Gastrocnemius medialis (tissue), 4 donors: ENCODE data around the gene ADGRF3.

Source experiments
- POLR2A ChIP-seq, 2 donors: fragments of 450-650 bp; IDR thresholded peaks; one replicate each; pipeline ENCODE4 v1.6.1; 2017; ENCODE audit warnings: antibody characterized with exemption in 2 of 2, mild to moderate bottlenecking in 2 of 2, moderate library complexity in 2 of 2
- TF ChIP-seq, protein P1 (sequence below), 5 experiments: fragments of 450-650 bp in 3 of 5; fragments of 200-600 bp in 2 of 5; sonication (generic) in 2 of 5; IDR thresholded peaks in 4 of 5; conservative IDR thresholded peaks in 1 of 5; 1 replicate in 4 of 5; 2 replicates in 1 of 5; pipeline ENCODE4 v1.5.1; 2016 to 2019; ENCODE audit warnings: antibody characterized with exemption in 5 of 5, mild to moderate bottlenecking in 3 of 5, moderate library complexity in 3 of 5

DNA sequence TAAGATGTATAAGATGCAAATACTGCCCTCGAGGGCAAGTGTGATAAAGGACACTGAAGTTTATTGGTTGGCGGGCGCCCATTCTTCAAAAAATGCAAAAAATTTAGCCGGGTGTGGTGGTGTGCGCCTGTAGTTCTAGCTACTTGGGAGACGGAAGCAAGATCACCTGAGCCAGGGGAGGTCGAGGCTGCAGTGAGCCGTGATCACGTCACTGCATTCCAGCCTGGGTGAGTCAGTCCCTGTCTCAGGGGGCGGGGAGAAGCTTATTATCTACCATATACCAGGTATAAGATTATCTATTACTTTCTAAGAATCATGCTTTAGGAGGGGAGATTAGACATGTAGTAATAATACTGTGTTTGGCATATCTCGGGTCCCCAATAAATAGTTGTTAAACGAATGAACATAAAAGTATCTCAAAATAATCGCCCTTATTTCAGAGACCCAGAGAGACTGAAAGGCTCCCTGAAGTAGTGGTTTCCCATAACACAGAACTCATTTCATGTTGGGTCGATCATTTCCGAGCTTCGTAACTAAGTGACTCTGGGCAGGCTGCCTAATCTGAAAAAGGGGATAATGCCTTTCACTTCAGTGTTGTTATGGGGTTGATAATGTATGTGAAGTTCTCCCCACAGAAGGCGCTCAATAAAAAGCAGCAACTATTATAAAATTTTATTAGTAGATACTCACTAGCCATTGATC is 1.9 kb downstream of the ADGRF3 start:
- TF ChIP-seq, protein P1, sequence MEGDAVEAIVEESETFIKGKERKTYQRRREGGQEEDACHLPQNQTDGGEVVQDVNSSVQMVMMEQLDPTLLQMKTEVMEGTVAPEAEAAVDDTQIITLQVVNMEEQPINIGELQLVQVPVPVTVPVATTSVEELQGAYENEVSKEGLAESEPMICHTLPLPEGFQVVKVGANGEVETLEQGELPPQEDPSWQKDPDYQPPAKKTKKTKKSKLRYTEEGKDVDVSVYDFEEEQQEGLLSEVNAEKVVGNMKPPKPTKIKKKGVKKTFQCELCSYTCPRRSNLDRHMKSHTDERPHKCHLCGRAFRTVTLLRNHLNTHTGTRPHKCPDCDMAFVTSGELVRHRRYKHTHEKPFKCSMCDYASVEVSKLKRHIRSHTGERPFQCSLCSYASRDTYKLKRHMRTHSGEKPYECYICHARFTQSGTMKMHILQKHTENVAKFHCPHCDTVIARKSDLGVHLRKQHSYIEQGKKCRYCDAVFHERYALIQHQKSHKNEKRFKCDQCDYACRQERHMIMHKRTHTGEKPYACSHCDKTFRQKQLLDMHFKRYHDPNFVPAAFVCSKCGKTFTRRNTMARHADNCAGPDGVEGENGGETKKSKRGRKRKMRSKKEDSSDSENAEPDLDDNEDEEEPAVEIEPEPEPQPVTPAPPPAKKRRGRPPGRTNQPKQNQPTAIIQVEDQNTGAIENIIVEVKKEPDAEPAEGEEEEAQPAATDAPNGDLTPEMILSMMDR (IDR thresholded peaks at IDR 0.05 in 4 of 5, conservative IDR thresholded peaks at IDR 0.05 in 1 of 5): no peak
- TF ChIP-seq POLR2A (IDR thresholded peaks at IDR 0.05): no peak
